GM12874 (cell line): ENCODE measurements around the gene LPAR1.

Experiments
- CTCF ChIP-seq: IDR thresholded peaks from 2 replicates; pipeline ENCODE4 v1.5.1; 2011; ENCODE audit warnings: low read depth, mild to moderate bottlenecking, control low read depth, low read length, moderate library complexity; ENCODE audit not compliant: insufficient read depth

Gene LPAR1

GRCh38 chr9:111029260-111029659 is 9.0 kb downstream of the LPAR1 start:
- TF ChIP-seq CTCF, result no peak

- TF ChIP-seq CTCF, result no peak
Observed at GRCh38 chr9:111027798-111028197, 10.5 kb downstream of the LPAR1 start.

- no peak for TF ChIP-seq CTCF
Observed at GRCh38 chr9:111023128-111023527, 15.1 kb downstream of the LPAR1 start.

GRCh38 chr9:111020594-111020993 is 17.7 kb downstream of the LPAR1 start:
- TF ChIP-seq CTCF, result no peak

GRCh38 chr9:111016426-111017045 is 21.7 kb downstream of the LPAR1 start:
- TF ChIP-seq CTCF, result no peak

GRCh38 chr9:111016016-111016415 is 22.3 kb downstream of the LPAR1 start:
- no peak for TF ChIP-seq CTCF

GRCh38 chr9:111013707-111014106 is 24.6 kb downstream of the LPAR1 start:
- no peak for TF ChIP-seq CTCF

GRCh38 chr9:111013250-111013649 is 25.0 kb downstream of the LPAR1 start:
- TF ChIP-seq CTCF, result no peak
